MM.1S (cell line): ENCODE data around the gene SSUH2.

Experiments used
- DNase-seq: peaks from one replicate; pipeline ENCODE4 v3.0.0-alpha.2; 2015
- H2AFZ ChIP-seq: fragments of 300-600 bp; sonication (generic); 2 replicates; pipeline ENCODE4 v1.6.0; 2016; ENCODE audit warnings: antibody characterized with exemption, low read length
- H3F3A ChIP-seq: fragments of 300-600 bp; sonication (generic); 2 replicates; pipeline ENCODE4 v1.6.1; 2016; ENCODE audit warnings: mild to moderate bottlenecking, antibody characterized with exemption, low read length, moderate library complexity, mixed read lengths; ENCODE audit not compliant: insufficient read depth
- H3K27ac ChIP-seq: fragments of 300-600 bp; sonication (generic); 2 replicates; pipeline ENCODE4 v1.5.1; 2016; ENCODE audit warnings: mild to moderate bottlenecking, low read length
- H3K27me3 ChIP-seq: fragments of 300-600 bp; sonication (generic); replicated peaks from 2 replicates; pipeline ENCODE4 v1.6.0; 2016; ENCODE audit warnings: low read length; ENCODE audit not compliant: insufficient read depth
- H3K36me3 ChIP-seq: fragments of 300-600 bp; sonication (generic); replicated peaks from 2 replicates; pipeline ENCODE4 v1.6.1; 2016; ENCODE audit warnings: mild to moderate bottlenecking, low read length, mixed read lengths; ENCODE audit not compliant: insufficient read depth
- H3K4me1 ChIP-seq: fragments of 300-600 bp; sonication (generic); 2 replicates; pipeline ENCODE4 v1.6.1; 2016; ENCODE audit warnings: low read length, mixed read lengths
- H3K4me2 ChIP-seq: fragments of 300-600 bp; sonication (generic); 2 replicates; pipeline ENCODE4 v1.6.0; 2016; ENCODE audit warnings: low read depth, low read length
- H3K4me3 ChIP-seq: fragments of 300-600 bp; sonication (generic); 2 replicates; pipeline ENCODE4 v1.5.1; 2016; ENCODE audit warnings: low read length, mixed read lengths
- H3K79me2 ChIP-seq: fragments of 300-600 bp; sonication (generic); 2 replicates; pipeline ENCODE4 v1.6.1; 2016; ENCODE audit warnings: mixed run types, low read length, mixed read lengths
- H3K9ac ChIP-seq: fragments of 300-600 bp; sonication (generic); 2 replicates; pipeline ENCODE4 v1.6.1; 2016; ENCODE audit warnings: low read length, mixed read lengths
- H3K9me2 ChIP-seq: fragments of 300-600 bp; sonication (generic); replicated peaks from 2 replicates; pipeline ENCODE4 v1.6.1; 2016; ENCODE audit warnings: mild to moderate bottlenecking, low read length, mixed read lengths; ENCODE audit not compliant: insufficient read depth
- H3K9me3 ChIP-seq: fragments of 300-600 bp; sonication (generic); replicated peaks from 2 replicates; pipeline ENCODE4 v1.6.1; 2016; ENCODE audit warnings: mild to moderate bottlenecking, low read length, mixed read lengths; ENCODE audit not compliant: insufficient read depth
- H4K20me1 ChIP-seq: fragments of 300-600 bp; sonication (generic); 2 replicates; pipeline ENCODE4 v1.6.1; 2016; ENCODE audit warnings: mild to moderate bottlenecking, low read length, moderate library complexity, mixed read lengths; ENCODE audit not compliant: insufficient read depth
- CTCF ChIP-seq: fragments of 300-600 bp; sonication (generic); IDR thresholded peaks from 2 replicates; pipeline ENCODE4 v1.5.1; 2016; ENCODE audit warnings: antibody characterized with exemption, low read length, mixed read lengths
- EZH2 ChIP-seq: fragments of 300-600 bp; sonication (generic); optimal IDR thresholded peaks from 2 replicates; pipeline ENCODE3; 2017; ENCODE audit warnings: low read depth, mild to moderate bottlenecking, antibody characterized with exemption, low read length, mixed read lengths
- EZH2phosphoT487 ChIP-seq: fragments of 300-600 bp; sonication (generic); IDR thresholded peaks from 2 replicates; pipeline ENCODE4 v1.6.1; 2018; ENCODE audit warnings: antibody characterized with exemption, low read length

The SSUH2 gene

GRCh38 chr3:8576841-8577571, 67.6 kb downstream of the SSUH2 start:
- Histone ChIP-seq H3K4me3 (no peak overlapping the region), H3F3A (no peaks in the 10 kb centered on the region), H2AFZ (no peak overlapping the region), H3K79me2 (no peaks in the 10 kb centered on the region), H3K27me3 (no peaks in the 10 kb centered on the region), H3K36me3 (no peaks in the 10 kb centered on the region), H3K9me3 (no peaks in the 10 kb centered on the region), H3K4me2 (no peak overlapping the region), H3K4me1 (no peaks in the 10 kb centered on the region), H4K20me1 (no peaks in the 10 kb centered on the region), H3K9me2 (no peaks in the 10 kb centered on the region), H3K9ac (no peak overlapping the region), H3K27ac (no peak overlapping the region)
- TF ChIP-seq EZH2phosphoT487: no peak
- TF ChIP-seq CTCF: no peak
- no peak for TF ChIP-seq EZH2
- DNase-seq: no peak

GRCh38 chr3:8576436-8576835, 68.2 kb downstream of the SSUH2 start:
- Histone ChIP-seq H3K79me2 (no peaks in the 10 kb centered on the region), H3K4me3 (no peak overlapping the region), H3K27ac (no peak overlapping the region), H3K27me3 (no peaks in the 10 kb centered on the region), H4K20me1 (no peaks in the 10 kb centered on the region), H3K9me3 (no peaks in the 10 kb centered on the region), H2AFZ (no peak overlapping the region), H3K4me1 (no peaks in the 10 kb centered on the region), H3K36me3 (no peaks in the 10 kb centered on the region), H3K9ac (no peak overlapping the region), H3K9me2 (no peaks in the 10 kb centered on the region), H3K4me2 (no peak overlapping the region), H3F3A (no peaks in the 10 kb centered on the region)
- DNase-seq: no peak
- TF ChIP-seq CTCF (no peak), EZH2phosphoT487 (no peak), EZH2 (no peak)

GRCh38 chr3:8575364-8576104, 69.1 kb downstream of the SSUH2 start:
- no peak for DNase-seq
- no peak overlapping the region for H3K4me2 ChIP-seq
- no peaks in the 10 kb centered on the region for H4K20me1 ChIP-seq
- H3K27me3 ChIP-seq: no peaks in the 10 kb centered on the region
- no peak overlapping the region for H3K9ac ChIP-seq
- H3K79me2 ChIP-seq: no peaks in the 10 kb centered on the region
- no peaks in the 10 kb centered on the region for H3K9me2 ChIP-seq
- H3K9me3 ChIP-seq: no peaks in the 10 kb centered on the region
- no peak overlapping the region for H2AFZ ChIP-seq
- TF ChIP-seq EZH2 (no peak), EZH2phosphoT487 (no peak), CTCF (no peak)
- H3K4me1 ChIP-seq: no peaks in the 10 kb centered on the region
- H3K27ac ChIP-seq: no peak overlapping the region
- H3K4me3 ChIP-seq: no peak overlapping the region
- no peaks in the 10 kb centered on the region for H3K36me3 ChIP-seq
- H3F3A ChIP-seq: no peaks in the 10 kb centered on the region
